Body of pancreas (tissue), 4 donors: ENCODE measurements around the gene TKTL2.

Experiments used
- CTCF ChIP-seq, 7 experiments: fragments of 450-650 bp in 4 of 7; fragments of 200-600 bp in 3 of 7; sonication (generic) in 3 of 7; IDR thresholded peaks; one replicate each; pipeline ENCODE4 v1.5.1; 2016 to 2019; ENCODE audit warnings: antibody characterized with exemption in 7 of 7
- POLR2A ChIP-seq, 3 donors: fragments of 450-650 bp; IDR thresholded peaks; one replicate each; pipeline ENCODE4 v1.6.1; 2016; ENCODE audit warnings: antibody characterized with exemption in 3 of 3, mild to moderate bottlenecking in 2 of 3

- TF ChIP-seq CTCF (IDR thresholded peaks at IDR 0.05) (no peak), POLR2A (IDR thresholded peaks at IDR 0.05) (no peak)
These were observed 12.0 kb upstream of the TKTL2 start for GRCh38 chr4:163485589-163485988.
